ENCODE measurements around the gene SERPINA3.

The SERPINA3 gene

DNA sequence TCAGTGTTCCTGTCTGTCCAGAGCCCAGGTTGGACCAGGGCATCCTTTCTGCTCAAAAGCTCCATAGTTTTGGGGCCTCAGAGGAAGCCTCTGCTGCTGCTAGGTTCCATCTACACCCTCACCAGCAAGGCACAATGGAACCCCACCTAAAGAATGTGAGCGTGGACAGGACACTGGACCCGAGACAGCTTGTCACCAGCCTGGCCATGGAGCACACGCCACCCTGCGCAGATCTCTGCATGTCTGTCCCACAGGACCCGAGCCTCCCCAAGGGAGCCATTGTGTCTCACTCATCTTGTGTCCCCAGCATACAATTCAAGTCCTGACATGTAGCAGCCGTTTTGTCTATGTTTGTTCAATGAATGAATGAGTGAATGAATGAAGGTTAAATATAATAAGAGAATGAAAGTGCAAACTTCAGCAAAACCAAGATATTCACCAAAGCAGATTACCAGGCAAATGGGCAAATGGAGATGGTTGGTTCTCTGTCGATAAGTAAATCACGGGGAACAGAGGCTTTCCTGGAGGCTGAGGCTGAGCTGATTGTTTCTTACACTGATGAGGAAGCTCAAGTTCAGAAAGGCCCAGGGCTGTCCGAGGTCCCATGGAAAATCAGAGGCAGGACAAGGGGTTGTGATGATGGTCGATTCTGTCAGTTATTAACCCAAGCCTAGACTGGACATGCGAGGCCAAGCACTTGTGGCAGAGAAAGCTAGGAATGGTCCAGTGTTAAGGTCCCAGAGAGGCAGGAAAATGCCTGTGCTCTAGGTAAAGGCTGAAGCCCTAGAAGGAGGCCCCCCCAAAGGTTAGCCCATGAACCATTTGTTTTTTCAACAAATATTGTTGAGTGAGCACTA is 27.0 kb downstream of the SERPINA3 start:
- Histone ChIP-seq H3K27me3 (ENCODE audit: low read depth, low read length) (0 out of 2 replicates have a peak, but pooled peaks cover 3% of the 10 kb centered on the region), H3K9ac (ENCODE audit: low read length) (no peak overlapping the region), H3K9me3 (ENCODE audit: insufficient read depth, low read length) (no peaks in the 10 kb centered on the region), H3K79me2 (ENCODE audit: low read length) (no peaks in the 10 kb centered on the region), H3K4me2 (ENCODE audit: low read length) (no peak overlapping the region), H3K4me1 (ENCODE audit: low read length) (no peaks in the 10 kb centered on the region), H4K20me1 (ENCODE audit: insufficient read depth, low read length) (no peaks in the 10 kb centered on the region), H3K27ac (ENCODE audit: low read length) (no peak overlapping the region), H3K4me3 (ENCODE audit: low read length) (no peak overlapping the region), H2AFZ (ENCODE audit: low read depth, low read length) (no peak overlapping the region), H3K36me3 (replicated peaks; ENCODE audit: low read depth, low read length) (no peaks in the 10 kb centered on the region)
- TF ChIP-seq, protein P1, sequence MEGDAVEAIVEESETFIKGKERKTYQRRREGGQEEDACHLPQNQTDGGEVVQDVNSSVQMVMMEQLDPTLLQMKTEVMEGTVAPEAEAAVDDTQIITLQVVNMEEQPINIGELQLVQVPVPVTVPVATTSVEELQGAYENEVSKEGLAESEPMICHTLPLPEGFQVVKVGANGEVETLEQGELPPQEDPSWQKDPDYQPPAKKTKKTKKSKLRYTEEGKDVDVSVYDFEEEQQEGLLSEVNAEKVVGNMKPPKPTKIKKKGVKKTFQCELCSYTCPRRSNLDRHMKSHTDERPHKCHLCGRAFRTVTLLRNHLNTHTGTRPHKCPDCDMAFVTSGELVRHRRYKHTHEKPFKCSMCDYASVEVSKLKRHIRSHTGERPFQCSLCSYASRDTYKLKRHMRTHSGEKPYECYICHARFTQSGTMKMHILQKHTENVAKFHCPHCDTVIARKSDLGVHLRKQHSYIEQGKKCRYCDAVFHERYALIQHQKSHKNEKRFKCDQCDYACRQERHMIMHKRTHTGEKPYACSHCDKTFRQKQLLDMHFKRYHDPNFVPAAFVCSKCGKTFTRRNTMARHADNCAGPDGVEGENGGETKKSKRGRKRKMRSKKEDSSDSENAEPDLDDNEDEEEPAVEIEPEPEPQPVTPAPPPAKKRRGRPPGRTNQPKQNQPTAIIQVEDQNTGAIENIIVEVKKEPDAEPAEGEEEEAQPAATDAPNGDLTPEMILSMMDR (IDR thresholded peaks at IDR 0.05; ENCODE audit: low read depth, low read length) = no peak
- no peak for TF ChIP-seq EZH2phosphoT487 (IDR thresholded peaks at IDR 0.05; ENCODE audit: low read depth)

DNA sequence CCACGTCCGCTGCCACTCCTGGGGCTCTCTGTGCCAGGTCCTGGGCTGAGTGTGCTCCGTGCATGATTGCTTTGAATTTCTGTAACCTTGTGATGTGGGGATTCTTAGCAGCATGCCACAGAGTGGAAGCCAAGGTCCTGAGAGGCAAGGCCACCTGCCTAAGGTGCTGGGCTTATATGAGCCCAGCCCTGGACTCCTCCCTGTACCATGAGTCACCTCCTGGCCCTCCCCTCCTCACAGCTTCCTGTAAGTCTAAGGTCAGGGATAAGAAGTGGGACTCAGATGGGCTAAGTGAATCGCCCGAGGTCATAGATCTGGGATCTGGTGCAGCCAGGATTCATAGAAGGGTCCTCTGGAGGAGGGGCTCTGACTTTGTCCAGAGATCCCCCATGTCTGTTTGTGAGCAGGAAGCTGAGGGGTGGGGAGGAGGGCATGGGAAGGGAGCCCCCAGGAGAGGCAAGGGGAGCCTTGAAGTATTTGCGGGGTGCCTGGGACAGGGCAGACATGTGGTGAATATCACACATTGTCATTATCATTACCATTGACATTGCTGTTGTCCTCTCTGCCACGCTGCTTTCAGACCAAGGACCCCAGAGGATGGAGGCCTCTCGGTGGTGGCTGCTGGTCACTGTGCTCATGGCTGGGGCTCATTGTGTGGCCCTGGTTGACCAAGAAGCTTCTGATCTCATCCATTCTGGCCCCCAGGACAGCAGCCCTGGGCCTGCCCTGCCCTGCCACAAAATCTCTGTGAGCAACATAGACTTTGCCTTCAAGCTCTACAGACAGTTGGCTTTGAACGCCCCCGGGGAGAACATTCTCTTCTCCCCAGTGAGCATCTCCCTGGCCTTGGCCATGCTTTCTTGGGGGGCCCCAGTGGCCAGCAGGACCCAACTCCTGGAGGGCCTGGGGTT is 28.8 kb downstream of the SERPINA3 start:
- no peaks in the 10 kb centered on the region for H3K27me3 ChIP-seq (ENCODE audit: low read depth, low read length)
- no peak for TF ChIP-seq EZH2phosphoT487 (IDR thresholded peaks at IDR 0.05; ENCODE audit: low read depth)
- TF ChIP-seq, protein P1 (IDR thresholded peaks at IDR 0.05; ENCODE audit: low read depth, low read length) = no peak
- H3K9ac ChIP-seq (ENCODE audit: low read length) = no peak overlapping the region
- H3K36me3 ChIP-seq (replicated peaks; ENCODE audit: low read depth, low read length) = no peaks in the 10 kb centered on the region
- H3K79me2 ChIP-seq (ENCODE audit: low read length) = no peaks in the 10 kb centered on the region
- no peaks in the 10 kb centered on the region for H3K4me1 ChIP-seq (ENCODE audit: low read length)
- H2AFZ ChIP-seq (ENCODE audit: low read depth, low read length) = no peak overlapping the region
- H3K4me2 ChIP-seq (ENCODE audit: low read length) = no peak overlapping the region
- H3K27ac ChIP-seq (ENCODE audit: low read length) = no peak overlapping the region
- no peak overlapping the region for H3K4me3 ChIP-seq (ENCODE audit: low read length)
- no peaks in the 10 kb centered on the region for H3K9me3 ChIP-seq (ENCODE audit: insufficient read depth, low read length)
- no peaks in the 10 kb centered on the region for H4K20me1 ChIP-seq (ENCODE audit: insufficient read depth, low read length)

DNA sequence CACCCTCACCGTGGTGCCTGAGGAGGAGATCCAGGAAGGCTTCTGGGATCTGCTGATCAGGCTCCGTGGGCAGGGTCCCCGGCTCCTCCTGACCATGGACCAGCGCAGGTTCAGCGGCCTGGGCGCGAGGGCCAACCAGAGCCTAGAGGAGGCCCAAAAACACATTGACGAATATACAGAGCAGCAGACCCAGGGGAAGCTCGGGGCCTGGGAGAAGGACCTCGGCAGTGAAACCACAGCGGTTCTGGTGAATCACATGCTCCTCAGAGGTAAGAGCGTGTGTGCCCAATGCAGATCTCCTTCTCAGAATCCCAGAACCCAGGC is 29.4 kb downstream of the SERPINA3 start:
- Histone ChIP-seq H3K4me1 (ENCODE audit: low read length) (no peaks in the 10 kb centered on the region), H2AFZ (ENCODE audit: low read depth, low read length) (no peak overlapping the region), H3K4me2 (ENCODE audit: low read length) (no peak overlapping the region), H4K20me1 (ENCODE audit: insufficient read depth, low read length) (no peaks in the 10 kb centered on the region), H3K9ac (ENCODE audit: low read length) (no peak overlapping the region), H3K27me3 (ENCODE audit: low read depth, low read length) (no peaks in the 10 kb centered on the region), H3K27ac (ENCODE audit: low read length) (no peak overlapping the region), H3K9me3 (ENCODE audit: insufficient read depth, low read length) (no peaks in the 10 kb centered on the region), H3K4me3 (ENCODE audit: low read length) (no peak overlapping the region), H3K36me3 (replicated peaks; ENCODE audit: low read depth, low read length) (no peaks in the 10 kb centered on the region), H3K79me2 (ENCODE audit: low read length) (no peaks in the 10 kb centered on the region)
- TF ChIP-seq, protein P1 (IDR thresholded peaks at IDR 0.05; ENCODE audit: low read depth, low read length) = no peak
- no peak for TF ChIP-seq EZH2phosphoT487 (IDR thresholded peaks at IDR 0.05; ENCODE audit: low read depth)

Data from OCI-LY3 (cell line).